ENCODE results near the gene TPPP.

DNA sequence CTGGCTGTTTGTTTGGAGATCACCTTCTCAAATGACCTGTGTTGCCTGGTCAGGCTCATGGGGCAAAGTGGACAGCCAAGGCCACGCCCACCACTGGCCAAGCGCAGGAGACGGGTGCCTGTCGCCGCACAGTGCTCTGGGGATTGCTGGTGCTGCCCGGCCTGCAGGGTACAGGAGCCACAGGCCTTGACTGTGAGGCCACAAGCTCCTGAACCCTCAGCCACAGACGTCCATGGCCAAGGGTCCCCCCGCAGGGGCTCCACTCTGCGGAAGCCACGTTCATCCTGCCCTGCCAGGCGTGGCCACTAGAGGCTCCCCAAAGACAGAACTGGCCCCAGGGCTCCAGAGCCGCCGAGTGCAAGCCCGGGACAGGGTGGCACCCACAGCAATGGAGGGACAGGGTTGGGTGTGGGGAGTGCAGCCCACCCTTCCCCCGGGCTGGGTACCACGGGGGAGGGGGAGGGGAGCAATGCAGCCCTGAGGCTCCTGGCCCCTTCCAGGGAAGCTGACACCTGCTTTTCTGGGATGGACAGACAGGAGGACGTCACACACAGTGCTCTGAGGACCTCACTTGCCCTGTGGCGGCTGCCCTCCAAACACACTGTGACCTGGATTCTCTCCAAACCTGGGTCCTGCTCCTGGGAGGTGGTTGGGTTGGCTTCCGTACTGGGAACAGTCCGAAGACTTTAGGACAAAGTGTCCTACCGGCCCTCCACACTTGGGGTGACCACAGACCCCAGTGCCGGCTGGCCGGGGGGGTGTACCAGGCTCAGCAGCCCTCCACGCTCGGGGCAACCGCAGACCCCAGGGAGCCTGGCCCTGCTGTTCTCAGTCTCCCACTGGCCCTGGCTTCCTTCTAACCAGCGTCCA is 21.5 kb downstream of the TPPP start:
- TF ChIP-seq CTCF (IDR thresholded peaks at IDR 0.05) (peak; percentile 71 to 92 (median 88)), POLR2A (IDR thresholded peaks at IDR 0.05) (peak in 1 of 2 donors; percentile 6)
